Activated naive CD4-positive, alpha-beta T cell treated with Interleukin-2 at 50 U/mL for 16 hours (primary cell): ENCODE data around the gene EYA3.
"Not testable (repeated sequence)": the region's sequence is repeated elsewhere in the genome, so short reads cannot be mapped to it uniquely, and the experiment has no call there.

Source experiments
- DNase-seq: peaks from one replicate; pipeline ENCODE4 v3.0.0-alpha.2; 2020

Gene EYA3

GRCh38 chr1:28027238-28027637, 61.2 kb downstream of the EYA3 start:
- DNase-seq = no peak

- DNase-seq = no peak
These were observed 62.1 kb downstream of the EYA3 start for GRCh38 chr1:28026329-28026728.

- DNase-seq = no peak
These were observed 67.3 kb downstream of the EYA3 start for GRCh38 chr1:28021064-28021463.

- DNase-seq = no peak
These were observed 77.4 kb downstream of the EYA3 start for GRCh38 chr1:28010969-28011368.

- not testable (repeated sequence) for DNase-seq
These were observed 85.3 kb downstream of the EYA3 start for GRCh38 chr1:28003117-28003516.

- DNase-seq = no peak
These were observed 85.8 kb downstream of the EYA3 start for GRCh38 chr1:28002600-28002999.

GRCh38 chr1:27999055-27999454, 89.4 kb downstream of the EYA3 start:
- no peak for DNase-seq

- DNase-seq = not testable (repeated sequence)
These were observed 93.9 kb downstream of the EYA3 start for GRCh38 chr1:27994526-27994925.

- no peak for DNase-seq
These were observed 94.3 kb downstream of the EYA3 start for GRCh38 chr1:27994060-27994459.

- DNase-seq = peak; percentile 27
These were observed 95.2 kb downstream of the EYA3 start for GRCh38 chr1:27993241-27993640.

- DNase-seq = peak; percentile 47
These were observed 96.1 kb downstream of the EYA3 start for GRCh38 chr1:27992276-27992675.

GRCh38 chr1:27990920-27991537, 97.4 kb downstream of the EYA3 start:
- no peak for DNase-seq

GRCh38 chr1:27981145-27981544, 107.3 kb downstream of the EYA3 start:
- no peak for DNase-seq

GRCh38 chr1:27980216-27980845, 108.1 kb downstream of the EYA3 start:
- DNase-seq = no peak

GRCh38 chr1:27979859-27980201, 108.6 kb downstream of the EYA3 start:
- DNase-seq = no peak

- no peak for DNase-seq
These were observed 109.1 kb downstream of the EYA3 start for GRCh38 chr1:27979151-27979858.

GRCh38 chr1:27974417-27974781, 114.0 kb downstream of the EYA3 start:
- DNase-seq = no peak

GRCh38 chr1:27973771-27974416, 114.5 kb downstream of the EYA3 start:
- DNase-seq = no peak

GRCh38 chr1:27972141-27972540, 116.3 kb downstream of the EYA3 start:
- DNase-seq = no peak

GRCh38 chr1:27971674-27972073, 116.7 kb downstream of the EYA3 start:
- DNase-seq = no peak

- DNase-seq = no peak
These were observed 118.0 kb downstream of the EYA3 start for GRCh38 chr1:27970401-27970800.

- no peak for DNase-seq
These were observed 119.7 kb downstream of the EYA3 start for GRCh38 chr1:27968692-27969091.

GRCh38 chr1:27967884-27968466, 120.4 kb downstream of the EYA3 start:
- no peak for DNase-seq
